Sigmoid colon (tissue), 4 donors: ENCODE results near the gene TMEM79.

ENCODE experiments used
- EP300 ChIP-seq, 4 donors: sonication (generic); formaldehyde crosslinking; IDR thresholded peaks; one replicate each; pipeline ENCODE4 v1.6.1; 2017; ENCODE audit warnings: antibody characterized with exemption in 4 of 4
- POLR2A ChIP-seq, 2 donors: fragments of 450-650 bp; IDR thresholded peaks; one replicate each; pipeline ENCODE4 v1.6.1; 2016; ENCODE audit warnings: antibody characterized with exemption in 2 of 2, mild to moderate bottlenecking in 2 of 2, moderate library complexity in 2 of 2
- POLR2AphosphoS5 ChIP-seq, 4 donors: sonication (generic); formaldehyde crosslinking; IDR thresholded peaks; one replicate each; pipeline ENCODE4 v1.6.1; 2017; ENCODE audit warnings: antibody characterized with exemption in 4 of 4
- TF ChIP-seq, protein P1 (sequence below), 4 experiments: fragments of 450-650 bp in 3 of 4; fragments of 200-600 bp in 1 of 4; IDR thresholded peaks; one replicate each; pipeline ENCODE4 v1.5.1; 2016 to 2019; ENCODE audit warnings: antibody characterized with exemption in 4 of 4, mild to moderate bottlenecking in 3 of 4, moderate library complexity in 2 of 4

DNA sequence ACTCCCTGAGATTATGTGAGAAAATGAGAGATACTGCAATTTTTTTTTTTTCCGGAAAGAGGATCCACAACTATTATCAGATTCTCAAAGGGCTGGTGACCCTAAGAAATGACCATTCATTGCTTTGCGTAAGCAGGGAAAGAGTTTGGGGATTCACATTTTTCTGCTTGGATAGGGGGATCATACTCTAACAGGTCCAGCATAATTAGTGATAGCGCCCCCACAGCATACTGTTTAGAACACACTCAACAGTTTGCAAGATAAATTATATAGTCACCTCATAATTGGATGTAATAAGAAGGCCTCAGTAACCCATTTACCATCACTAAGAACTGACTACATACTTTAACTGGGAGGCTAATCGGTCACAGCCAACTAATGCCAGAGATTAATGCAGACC is 52.1 kb downstream of the TMEM79 start:
- TF ChIP-seq, protein P1, sequence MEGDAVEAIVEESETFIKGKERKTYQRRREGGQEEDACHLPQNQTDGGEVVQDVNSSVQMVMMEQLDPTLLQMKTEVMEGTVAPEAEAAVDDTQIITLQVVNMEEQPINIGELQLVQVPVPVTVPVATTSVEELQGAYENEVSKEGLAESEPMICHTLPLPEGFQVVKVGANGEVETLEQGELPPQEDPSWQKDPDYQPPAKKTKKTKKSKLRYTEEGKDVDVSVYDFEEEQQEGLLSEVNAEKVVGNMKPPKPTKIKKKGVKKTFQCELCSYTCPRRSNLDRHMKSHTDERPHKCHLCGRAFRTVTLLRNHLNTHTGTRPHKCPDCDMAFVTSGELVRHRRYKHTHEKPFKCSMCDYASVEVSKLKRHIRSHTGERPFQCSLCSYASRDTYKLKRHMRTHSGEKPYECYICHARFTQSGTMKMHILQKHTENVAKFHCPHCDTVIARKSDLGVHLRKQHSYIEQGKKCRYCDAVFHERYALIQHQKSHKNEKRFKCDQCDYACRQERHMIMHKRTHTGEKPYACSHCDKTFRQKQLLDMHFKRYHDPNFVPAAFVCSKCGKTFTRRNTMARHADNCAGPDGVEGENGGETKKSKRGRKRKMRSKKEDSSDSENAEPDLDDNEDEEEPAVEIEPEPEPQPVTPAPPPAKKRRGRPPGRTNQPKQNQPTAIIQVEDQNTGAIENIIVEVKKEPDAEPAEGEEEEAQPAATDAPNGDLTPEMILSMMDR (IDR thresholded peaks at IDR 0.05) = no peak
- no peak for TF ChIP-seq POLR2A (IDR thresholded peaks at IDR 0.05)
- TF ChIP-seq EP300 (IDR thresholded peaks at IDR 0.05) = no peak
- no peak for TF ChIP-seq POLR2AphosphoS5 (IDR thresholded peaks at IDR 0.05)
